Astrocyte (in vitro differentiated cells and primary cell): Measurements from ENCODE around the gene DYNLT1. TPM values are rescaled to one million over a fixed set of nuclear protein-coding genes. Genes with fewer than 3 reads are reported as not detected.

Source experiments
- DNase-seq: peaks from one replicate; pipeline ENCODE4 v3.0.0-alpha.2; 2010; ENCODE audit warnings: low read depth
- FAIRE-seq: peaks from 2 replicates; lab custom pipeline; 2011; peaks lifted over from hg19 to GRCh38; lab: Jason Lieb, UNC
- H2AFZ ChIP-seq: 2 replicates; pipeline ENCODE4 v1.6.0; 2012; ENCODE audit warnings: low read depth, low read length, inconsistent platforms
- H3K27ac ChIP-seq: 2 replicates; pipeline ENCODE4 v1.5.1; 2011; ENCODE audit warnings: low read depth, low read length, inconsistent platforms
- H3K27me3 ChIP-seq: 2 replicates; pipeline ENCODE4 v1.6.0; 2011; ENCODE audit warnings: low read length, inconsistent platforms; ENCODE audit not compliant: insufficient read depth
- H3K36me3 ChIP-seq: 2 replicates; pipeline ENCODE4 v1.5.1; 2011; ENCODE audit warnings: low read length, inconsistent platforms; ENCODE audit not compliant: insufficient read depth
- H3K4me1 ChIP-seq: 2 replicates; pipeline ENCODE4 v1.5.1; 2011; ENCODE audit warnings: low read length, inconsistent platforms; ENCODE audit not compliant: insufficient read depth
- H3K4me2 ChIP-seq: 2 replicates; pipeline ENCODE4 v1.6.0; 2012; ENCODE audit warnings: low read length, inconsistent platforms
- H3K4me3 ChIP-seq: 2 replicates; pipeline ENCODE4 v1.5.1; 2011; ENCODE audit warnings: low read depth, mild to moderate bottlenecking, low read length, inconsistent platforms; ENCODE audit not compliant: insufficient read depth
- H3K79me2 ChIP-seq: 2 replicates; pipeline ENCODE4 v1.6.0; 2012; ENCODE audit warnings: mild to moderate bottlenecking, low read length, inconsistent platforms; ENCODE audit not compliant: insufficient read depth
- H3K9ac ChIP-seq: 2 replicates; pipeline ENCODE4 v1.6.0; 2012; ENCODE audit warnings: mild to moderate bottlenecking, low read length, inconsistent platforms
- H3K9me3 ChIP-seq: 2 replicates; pipeline ENCODE4 v1.5.1; 2012; ENCODE audit warnings: low read depth, mild to moderate bottlenecking, low read length, inconsistent platforms; ENCODE audit not compliant: insufficient read depth
- H4K20me1 ChIP-seq: 2 replicates; pipeline ENCODE4 v1.6.0; 2012; ENCODE audit warnings: low read length, inconsistent platforms; ENCODE audit not compliant: insufficient read depth
- H3K27ac Mint-ChIP-seq: one replicate; pipeline ENCODE4 v1.8.0; 2021; ENCODE audit warnings: mild to moderate bottlenecking, mixed read lengths; ENCODE audit not compliant: unreplicated experiment
- H3K27me3 Mint-ChIP-seq: one replicate; pipeline ENCODE4 v1.8.0; 2021; ENCODE audit warnings: low read depth, mixed read lengths; ENCODE audit not compliant: unreplicated experiment
- H3K36me3 Mint-ChIP-seq: one replicate; pipeline ENCODE4 v1.8.0; 2021; ENCODE audit warnings: low read depth, mixed read lengths; ENCODE audit not compliant: unreplicated experiment
- H3K4me1 Mint-ChIP-seq: one replicate; pipeline ENCODE4 v1.8.0; 2021; ENCODE audit warnings: low read depth, mixed read lengths; ENCODE audit not compliant: unreplicated experiment
- H3K4me3 Mint-ChIP-seq: one replicate; pipeline ENCODE4 v1.8.0; 2021; ENCODE audit warnings: mild to moderate bottlenecking, moderate library complexity, mixed read lengths; ENCODE audit not compliant: unreplicated experiment
- H3K9me3 Mint-ChIP-seq: one replicate; pipeline ENCODE4 v1.8.0; 2021; ENCODE audit warnings: mild to moderate bottlenecking, mixed read lengths; ENCODE audit not compliant: unreplicated experiment
- EZH2 ChIP-seq: IDR thresholded peaks from 2 replicates; pipeline ENCODE4 v1.6.1; 2012; ENCODE audit warnings: mild to moderate bottlenecking, low read length, inconsistent platforms; ENCODE audit not compliant: insufficient read depth
- total RNA-seq: library from RNA; stranded (reverse); gene quantifications from 2 replicates; pipeline ENCODE4 v1.2.1, GENCODE V29; 2021
- TF ChIP-seq, protein P1 (sequence below): IDR thresholded peaks from 2 replicates; pipeline ENCODE4 v1.5.1; 2011; ENCODE audit warnings: low read depth, mild to moderate bottlenecking, inconsistent platforms, low read length, moderate library complexity; ENCODE audit not compliant: insufficient read depth

The DYNLT1 gene
- total RNA-seq, 1 donor from 2014 or later, result 169 TPM

DNA sequence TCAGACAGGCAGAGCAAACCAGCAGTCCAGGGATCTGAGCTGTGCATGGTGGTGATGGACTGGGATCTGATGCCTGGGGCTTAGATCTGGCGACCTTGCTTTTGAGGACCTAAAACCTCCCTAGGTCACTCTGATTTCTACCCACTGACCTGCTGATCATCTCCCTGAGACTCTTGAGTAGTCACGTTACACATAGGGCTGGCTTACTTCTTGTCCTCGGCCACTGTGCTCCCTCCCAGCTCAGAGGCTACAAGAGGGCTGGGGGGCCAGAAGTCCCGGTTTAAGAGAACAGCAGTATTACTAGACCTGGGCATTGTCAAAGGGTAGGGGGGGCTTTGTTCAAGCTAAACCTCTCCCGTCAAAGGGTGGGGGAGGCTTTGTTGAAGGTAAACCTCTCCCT lies 5.5 kb downstream of the DYNLT1 start:
- Mint-ChIP-seq H3K27me3 (no peaks in the 10 kb centered on the region), H3K4me3 (no peak overlapping the region), H3K9me3 (no peaks in the 10 kb centered on the region), H3K27ac (no peak overlapping the region), H3K4me1 (peaks cover 27% of the 10 kb centered on the region), H3K36me3 (peaks cover 9% of the 10 kb centered on the region)
- Histone ChIP-seq H2AFZ (no peak overlapping the region), H3K4me2 (no peak overlapping the region), H3K9me3 (no peaks in the 10 kb centered on the region), H3K27me3 (no peaks in the 10 kb centered on the region), H3K4me1 (peaks cover 29% of the 10 kb centered on the region), H4K20me1 (peaks cover 52% of the 10 kb centered on the region), H3K79me2 (peaks cover 73% of the 10 kb centered on the region), H3K27ac (no peak overlapping the region), H3K4me3 (no peak overlapping the region), H3K36me3 (peaks cover 27% of the 10 kb centered on the region), H3K9ac (no peak overlapping the region)
- FAIRE-seq, result no peak
- TF ChIP-seq EZH2, result no peak
- TF ChIP-seq, protein P1, sequence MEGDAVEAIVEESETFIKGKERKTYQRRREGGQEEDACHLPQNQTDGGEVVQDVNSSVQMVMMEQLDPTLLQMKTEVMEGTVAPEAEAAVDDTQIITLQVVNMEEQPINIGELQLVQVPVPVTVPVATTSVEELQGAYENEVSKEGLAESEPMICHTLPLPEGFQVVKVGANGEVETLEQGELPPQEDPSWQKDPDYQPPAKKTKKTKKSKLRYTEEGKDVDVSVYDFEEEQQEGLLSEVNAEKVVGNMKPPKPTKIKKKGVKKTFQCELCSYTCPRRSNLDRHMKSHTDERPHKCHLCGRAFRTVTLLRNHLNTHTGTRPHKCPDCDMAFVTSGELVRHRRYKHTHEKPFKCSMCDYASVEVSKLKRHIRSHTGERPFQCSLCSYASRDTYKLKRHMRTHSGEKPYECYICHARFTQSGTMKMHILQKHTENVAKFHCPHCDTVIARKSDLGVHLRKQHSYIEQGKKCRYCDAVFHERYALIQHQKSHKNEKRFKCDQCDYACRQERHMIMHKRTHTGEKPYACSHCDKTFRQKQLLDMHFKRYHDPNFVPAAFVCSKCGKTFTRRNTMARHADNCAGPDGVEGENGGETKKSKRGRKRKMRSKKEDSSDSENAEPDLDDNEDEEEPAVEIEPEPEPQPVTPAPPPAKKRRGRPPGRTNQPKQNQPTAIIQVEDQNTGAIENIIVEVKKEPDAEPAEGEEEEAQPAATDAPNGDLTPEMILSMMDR, result no peak
- DNase-seq, result no peak

- Mint-ChIP-seq H3K4me1 (peaks cover 27% of the 10 kb centered on the region), H3K27ac (no peak overlapping the region), H3K9me3 (no peaks in the 10 kb centered on the region), H3K36me3 (peaks cover 10% of the 10 kb centered on the region), H3K4me3 (no peak overlapping the region), H3K27me3 (no peaks in the 10 kb centered on the region)
- no peaks in the 10 kb centered on the region for H3K27me3 ChIP-seq
- FAIRE-seq (no peak), DNase-seq (no peak)
- H3K79me2 ChIP-seq, result peaks cover 67% of the 10 kb centered on the region
- TF ChIP-seq EZH2, result no peak
- TF ChIP-seq, protein P1, result no peak
- H3K9me3 ChIP-seq, result no peaks in the 10 kb centered on the region
- H3K4me1 ChIP-seq, result peaks cover 29% of the 10 kb centered on the region
- H3K9ac ChIP-seq, result no peak overlapping the region
- peaks cover 52% of the 10 kb centered on the region for H4K20me1 ChIP-seq
- H2AFZ ChIP-seq, result no peak overlapping the region
- no peak overlapping the region for H3K27ac ChIP-seq
- no peak overlapping the region for H3K4me3 ChIP-seq
- H3K4me2 ChIP-seq, result no peak overlapping the region
- H3K36me3 ChIP-seq, result peaks cover 28% of the 10 kb centered on the region
These were observed 6.2 kb downstream of the DYNLT1 start for GRCh38 chr6:158638324-158638854.

GRCh38 chr6:158636778-158637177 lies 7.8 kb downstream of the DYNLT1 start:
- Mint-ChIP-seq H3K27me3 (no peaks in the 10 kb centered on the region), H3K27ac (no peak overlapping the region), H3K36me3 (peaks cover 16% of the 10 kb centered on the region), H3K4me3 (no peak overlapping the region), H3K4me1 (peaks cover 21% of the 10 kb centered on the region), H3K9me3 (no peaks in the 10 kb centered on the region)
- Histone ChIP-seq H3K27ac (no peak overlapping the region), H3K36me3 (peaks cover 32% of the 10 kb centered on the region), H3K9ac (no peak overlapping the region), H3K27me3 (no peaks in the 10 kb centered on the region), H3K4me2 (no peak overlapping the region), H2AFZ (no peak overlapping the region), H3K9me3 (no peaks in the 10 kb centered on the region), H4K20me1 (peaks cover 42% of the 10 kb centered on the region), H3K4me3 (no peak overlapping the region), H3K4me1 (peaks cover 22% of the 10 kb centered on the region), H3K79me2 (peaks cover 55% of the 10 kb centered on the region)
- no peak for DNase-seq
- no peak for FAIRE-seq
- TF ChIP-seq, protein P1, result no peak
- TF ChIP-seq EZH2, result no peak
